Lower leg skin (tissue), 3 donors: ENCODE measurements around the gene SRY.
"Not testable (repeated sequence)": the region's sequence is repeated elsewhere in the genome, so short reads cannot be mapped to it uniquely, and the experiment has no call there.

Experiments
- POLR2A ChIP-seq, 2 donors: fragments of 450-650 bp; IDR thresholded peaks; one replicate each; pipeline ENCODE4 v1.6.1; 2016 to 2017; ENCODE audit warnings: antibody characterized with exemption in 2 of 2, mild to moderate bottlenecking in 1 of 2, moderate library complexity in 1 of 2
- TF ChIP-seq, protein P1 (sequence below), 3 donors: fragments of 450-650 bp; IDR thresholded peaks; one replicate each; pipeline ENCODE4 v1.5.1; 2016; ENCODE audit warnings: antibody characterized with exemption in 3 of 3, mild to moderate bottlenecking in 3 of 3, moderate library complexity in 2 of 3

DNA sequence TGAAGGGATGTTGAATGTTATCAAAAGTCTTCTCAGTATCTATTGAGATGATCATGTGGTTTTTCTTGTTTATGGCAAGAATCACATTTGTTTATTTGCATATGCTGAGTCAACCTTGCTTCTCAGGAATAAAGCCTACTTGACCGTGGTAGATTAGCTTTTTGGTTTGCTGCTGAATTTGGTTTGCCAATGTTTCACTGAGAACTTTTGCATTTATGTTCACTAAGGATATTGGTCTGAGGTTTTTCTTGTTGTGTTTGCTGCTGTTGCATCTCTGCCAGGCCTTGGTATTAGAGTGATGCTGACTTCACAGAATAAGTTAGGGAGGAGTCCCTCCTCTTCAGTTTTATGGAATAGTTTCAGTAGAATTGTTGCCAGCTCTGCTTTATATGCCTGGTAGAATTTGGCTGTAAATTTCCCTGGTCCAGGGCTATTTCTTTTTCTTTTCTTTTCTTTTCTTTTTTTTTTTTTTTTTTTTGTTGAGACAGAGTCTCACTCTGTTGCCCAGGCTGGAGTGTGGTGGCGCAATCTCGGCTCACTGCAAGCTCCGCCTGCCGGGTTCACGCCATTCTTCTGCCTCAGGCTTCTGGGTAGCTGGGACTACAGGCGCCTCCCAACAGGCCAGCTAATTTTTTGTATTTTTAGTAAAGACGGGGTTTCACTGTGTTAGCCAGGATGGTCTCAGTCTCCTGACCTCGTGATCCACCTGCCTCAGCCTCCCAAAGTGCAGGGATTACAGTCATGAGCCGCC, 29.8 kb upstream of the SRY start:
- TF ChIP-seq, protein P1, sequence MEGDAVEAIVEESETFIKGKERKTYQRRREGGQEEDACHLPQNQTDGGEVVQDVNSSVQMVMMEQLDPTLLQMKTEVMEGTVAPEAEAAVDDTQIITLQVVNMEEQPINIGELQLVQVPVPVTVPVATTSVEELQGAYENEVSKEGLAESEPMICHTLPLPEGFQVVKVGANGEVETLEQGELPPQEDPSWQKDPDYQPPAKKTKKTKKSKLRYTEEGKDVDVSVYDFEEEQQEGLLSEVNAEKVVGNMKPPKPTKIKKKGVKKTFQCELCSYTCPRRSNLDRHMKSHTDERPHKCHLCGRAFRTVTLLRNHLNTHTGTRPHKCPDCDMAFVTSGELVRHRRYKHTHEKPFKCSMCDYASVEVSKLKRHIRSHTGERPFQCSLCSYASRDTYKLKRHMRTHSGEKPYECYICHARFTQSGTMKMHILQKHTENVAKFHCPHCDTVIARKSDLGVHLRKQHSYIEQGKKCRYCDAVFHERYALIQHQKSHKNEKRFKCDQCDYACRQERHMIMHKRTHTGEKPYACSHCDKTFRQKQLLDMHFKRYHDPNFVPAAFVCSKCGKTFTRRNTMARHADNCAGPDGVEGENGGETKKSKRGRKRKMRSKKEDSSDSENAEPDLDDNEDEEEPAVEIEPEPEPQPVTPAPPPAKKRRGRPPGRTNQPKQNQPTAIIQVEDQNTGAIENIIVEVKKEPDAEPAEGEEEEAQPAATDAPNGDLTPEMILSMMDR (IDR thresholded peaks at IDR 0.05) = not testable (repeated sequence)
- TF ChIP-seq POLR2A (IDR thresholded peaks at IDR 0.05) = not testable (repeated sequence)
